ENCODE results near the gene ZMIZ1. TPM values are rescaled to one million over a fixed set of nuclear protein-coding genes. Genes with fewer than 3 reads are reported as not detected.

Gene ZMIZ1
- total and polyA plus RNA-seq, 7 experiments from 2014 or later = 1.8 to 57.2 (median 14.2) TPM

DNA sequence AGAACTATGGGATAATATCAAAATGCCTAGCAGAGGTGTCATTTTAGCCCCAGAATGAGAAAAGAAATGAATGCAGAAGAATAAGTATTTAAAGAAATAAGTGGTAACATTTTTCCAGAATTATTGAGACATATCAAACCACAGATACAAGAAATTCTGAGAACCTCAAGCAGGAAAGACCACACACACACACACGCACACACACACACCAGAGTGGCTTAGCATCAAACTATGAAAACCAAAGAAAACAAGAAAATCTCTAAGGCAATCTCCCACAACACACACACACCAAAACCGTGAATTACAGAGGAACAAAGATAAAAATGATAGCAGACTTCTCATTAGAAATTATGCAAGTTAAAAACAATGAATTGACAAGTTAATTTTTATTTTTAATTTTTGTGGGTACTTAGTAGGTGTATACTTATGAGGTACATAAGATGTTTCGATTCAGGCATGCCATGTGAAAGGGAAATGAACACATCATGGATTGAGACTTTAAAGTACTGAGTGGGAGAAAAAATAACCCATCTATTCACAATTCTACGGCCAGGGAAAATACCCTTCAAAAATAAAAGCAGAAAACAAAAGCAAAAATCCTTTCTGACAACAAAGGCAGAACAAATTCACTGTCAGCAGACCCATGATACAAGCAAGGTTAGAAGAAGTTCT, 293.1 kb downstream of the ZMIZ1 start:
- intact Hi-C loops (cut with micrococcal nuclease) = no loop called here
- ChIA-PET CTCF (interaction anchor here (1.2 kb wide), 1 partner anchor 12 kb away, joined by 3 read pairs; no protein-coding TSS in a partner anchor), POLR2A (interaction anchor here (0.6 kb wide), 1 partner anchor 90 kb away, joined by 3 read pairs; no protein-coding TSS in a partner anchor)
- Mint-ChIP-seq H3K9me3 (peaks cover 0 to 5% (median 2%) of the 10 kb centered on the region in 11 donors), H3K27ac (peak overlapping the region in 2 of 9 donors; percentile 23 to 24), H3K4me3 (no peak overlapping the region), H3K36me3 (peaks cover 3 to 10% (median 6%) of the 10 kb centered on the region in 5 donors), H3K4me1 (peaks cover 7 to 21% (median 17%) of the 10 kb centered on the region in 7 donors), H3K27me3 (peaks cover 0 to 47% (median 0%) of the 10 kb centered on the region in 5 donors)
- Histone ChIP-seq H3K4me1 (ENCODE audit: control insufficient read depth in 2 of 2, insufficient read depth in 2 of 2, low read length in 2 of 2) (no peaks in the 10 kb centered on the region), H3K4me3 (ENCODE audit: low read length) (no peak overlapping the region), H3K9me3 (ENCODE audit: control insufficient read depth in 2 of 3, low read length in 3 of 3) (no peaks in the 10 kb centered on the region), H3K27ac (ENCODE audit: low read depth, low read length) (no peak overlapping the region), H3K27me3 (ENCODE audit: control insufficient read depth in 2 of 2, insufficient read depth in 2 of 2, low read length in 2 of 2) (no peaks in the 10 kb centered on the region), H3K36me3 (ENCODE audit: control insufficient read depth in 2 of 3, insufficient read depth in 3 of 3, low read length in 3 of 3) (no peaks in the 10 kb centered on the region)
- DNase-seq = no peak
- ATAC-seq = peak; percentile 38
